Prostate gland (tissue), 2 donors: ENCODE measurements around the gene MRO. TPM values are rescaled to one million over a fixed set of nuclear protein-coding genes. Genes with fewer than 3 reads are reported as not detected.
"Not testable (repeated sequence)": the region's sequence is repeated elsewhere in the genome, so short reads cannot be mapped to it uniquely, and the experiment has no call there.

ENCODE experiments used
- DNase-seq: peaks from one replicate; pipeline ENCODE4 v3.0.0-alpha.2; 2019; ENCODE audit warnings: low spot score
- H3K27ac ChIP-seq, 2 donors: fragments of 200-600 bp; sonication (generic); 2 replicates each; pipeline ENCODE4 v1.5.1; 2017 to 2019
- H3K27me3 ChIP-seq: fragments of 200-600 bp; sonication (generic); replicated peaks from 2 replicates; pipeline ENCODE4 v1.5.1; 2019; ENCODE audit not compliant: insufficient read depth
- H3K36me3 ChIP-seq, 2 donors: fragments of 200-600 bp; sonication (generic); 1 replicate in 1 of 2; 2 replicates in 1 of 2; pipeline versions ENCODE4 v1.5.1 to v1.8.1; 2017 to 2019
- H3K4me1 ChIP-seq: fragments of 200-600 bp; sonication (generic); replicated peaks from 2 replicates; pipeline ENCODE4 v1.5.1; 2019
- H3K4me3 ChIP-seq, 2 donors: fragments of 200-600 bp; sonication (generic); 2 replicates each; pipeline ENCODE4 v1.5.1; 2017 to 2019
- H3K9me3 ChIP-seq: fragments of 200-600 bp; sonication (generic); 2 replicates; pipeline ENCODE4 v1.5.1; 2017
- POLR2A ChIP-seq: fragments of 450-650 bp; IDR thresholded peaks from one replicate; pipeline ENCODE4 v1.6.1; 2016; ENCODE audit warnings: antibody characterized with exemption, mild to moderate bottlenecking
- POLR2AphosphoS5 ChIP-seq: sonication (generic); formaldehyde crosslinking; IDR thresholded peaks from one replicate; pipeline ENCODE4 v1.6.1; 2017; ENCODE audit warnings: antibody characterized with exemption
- WGBS: methylation state at CpG from one replicate; pipeline ENCODE4 v1.1.5; 2018; 5-methylcytosine and 5-hydroxymethylcytosine counted together
- intact Hi-C: fragments of 100-400 bp; cut with DNase I; formaldehyde crosslinking; loops from one replicate; pipeline ENCODE4 v1.14.2; 2022
- total RNA-seq, 2 donors: library from RNA; depleted of rRNA; stranded (reverse); fragments of >200 nt; gene quantifications; one replicate each; pipeline ENCODE4 v1.1.0, GENCODE V29; 2016
- TF ChIP-seq, protein P1 (sequence below), 4 experiments: fragments of 200-600 bp in 2 of 4; fragments of 450-650 bp in 2 of 4; sonication (generic) in 2 of 4; IDR thresholded peaks; 1 replicate in 3 of 4; 2 replicates in 1 of 4; pipeline ENCODE4 v1.5.1; 2016 to 2019; ENCODE audit warnings: antibody characterized with exemption in 4 of 4, mild to moderate bottlenecking in 2 of 4, moderate library complexity in 2 of 4

Gene MRO
- total RNA-seq, 2 donors from 2014 or later: 0.23 to 64.8 TPM

DNA sequence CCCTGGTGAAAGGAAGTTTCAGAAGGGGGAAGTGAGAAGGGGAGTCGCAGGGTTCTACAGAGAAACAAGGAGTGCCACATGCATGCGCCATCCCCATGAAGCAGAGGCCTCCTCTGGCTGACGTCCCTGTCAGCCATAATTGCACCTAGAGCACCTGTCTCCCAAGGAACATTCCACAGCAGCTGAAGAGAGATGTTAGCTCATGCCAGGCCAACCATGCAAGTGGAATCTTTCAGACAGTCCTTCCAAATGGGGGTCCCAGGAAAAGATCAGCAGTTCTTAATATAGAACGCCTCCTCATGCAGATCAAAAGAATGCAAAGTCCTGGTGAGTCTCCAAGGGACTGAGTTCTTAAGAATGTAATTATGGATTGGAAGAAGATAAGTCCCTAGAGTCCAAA lies 29.6 kb downstream of the MRO start:
- no peaks in the 10 kb centered on the region for H3K9me3 ChIP-seq
- no peak overlapping the region for H3K4me3 ChIP-seq
- TF ChIP-seq POLR2AphosphoS5: no peak
- TF ChIP-seq, protein P1, sequence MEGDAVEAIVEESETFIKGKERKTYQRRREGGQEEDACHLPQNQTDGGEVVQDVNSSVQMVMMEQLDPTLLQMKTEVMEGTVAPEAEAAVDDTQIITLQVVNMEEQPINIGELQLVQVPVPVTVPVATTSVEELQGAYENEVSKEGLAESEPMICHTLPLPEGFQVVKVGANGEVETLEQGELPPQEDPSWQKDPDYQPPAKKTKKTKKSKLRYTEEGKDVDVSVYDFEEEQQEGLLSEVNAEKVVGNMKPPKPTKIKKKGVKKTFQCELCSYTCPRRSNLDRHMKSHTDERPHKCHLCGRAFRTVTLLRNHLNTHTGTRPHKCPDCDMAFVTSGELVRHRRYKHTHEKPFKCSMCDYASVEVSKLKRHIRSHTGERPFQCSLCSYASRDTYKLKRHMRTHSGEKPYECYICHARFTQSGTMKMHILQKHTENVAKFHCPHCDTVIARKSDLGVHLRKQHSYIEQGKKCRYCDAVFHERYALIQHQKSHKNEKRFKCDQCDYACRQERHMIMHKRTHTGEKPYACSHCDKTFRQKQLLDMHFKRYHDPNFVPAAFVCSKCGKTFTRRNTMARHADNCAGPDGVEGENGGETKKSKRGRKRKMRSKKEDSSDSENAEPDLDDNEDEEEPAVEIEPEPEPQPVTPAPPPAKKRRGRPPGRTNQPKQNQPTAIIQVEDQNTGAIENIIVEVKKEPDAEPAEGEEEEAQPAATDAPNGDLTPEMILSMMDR (IDR thresholded peaks at IDR 0.05): no peak
- no peak for TF ChIP-seq POLR2A
- 81% methylated on average over 4 of the region's 4 CpGs for WGBS
- H3K27ac ChIP-seq: no peak overlapping the region
- no peak for DNase-seq
- intact Hi-C loops: no loop called here
- H3K4me1 ChIP-seq: no peaks in the 10 kb centered on the region
- no peaks in the 10 kb centered on the region for H3K36me3 ChIP-seq
- no peaks in the 10 kb centered on the region for H3K27me3 ChIP-seq

DNA sequence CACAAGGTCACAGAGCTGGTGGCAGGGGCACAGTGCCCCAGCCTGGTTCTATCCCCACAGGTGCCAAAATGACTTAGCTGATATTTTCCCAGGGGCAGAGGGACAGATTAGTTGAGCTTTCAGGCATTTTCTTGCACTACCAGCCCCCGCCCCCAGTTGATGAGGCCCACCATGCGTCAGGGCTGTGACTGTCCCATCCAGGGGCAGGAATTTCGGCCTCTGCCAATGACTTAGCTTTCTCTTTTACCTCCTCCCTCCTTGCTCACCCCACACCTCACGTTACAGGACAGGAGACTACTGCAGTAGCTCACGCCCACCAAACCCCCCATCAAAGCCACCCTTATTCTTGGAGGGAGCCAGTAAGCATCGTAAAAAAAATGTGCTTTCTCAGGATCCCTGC lies 31.5 kb downstream of the MRO start:
- H3K27me3 ChIP-seq: no peaks in the 10 kb centered on the region
- 75% methylated on average over 6 of the region's 6 CpGs for WGBS
- DNase-seq: no peak
- TF ChIP-seq POLR2AphosphoS5: no peak
- TF ChIP-seq, protein P1 (IDR thresholded peaks at IDR 0.05): no peak
- no peaks in the 10 kb centered on the region for H3K4me1 ChIP-seq
- H3K9me3 ChIP-seq: no peaks in the 10 kb centered on the region
- H3K27ac ChIP-seq: no peak overlapping the region
- no peak overlapping the region for H3K4me3 ChIP-seq
- intact Hi-C loops: loop anchor here (10.0 kb wide), 1 partner anchor 123 kb away; no protein-coding TSS in a partner anchor
- H3K36me3 ChIP-seq: no peaks in the 10 kb centered on the region

DNA sequence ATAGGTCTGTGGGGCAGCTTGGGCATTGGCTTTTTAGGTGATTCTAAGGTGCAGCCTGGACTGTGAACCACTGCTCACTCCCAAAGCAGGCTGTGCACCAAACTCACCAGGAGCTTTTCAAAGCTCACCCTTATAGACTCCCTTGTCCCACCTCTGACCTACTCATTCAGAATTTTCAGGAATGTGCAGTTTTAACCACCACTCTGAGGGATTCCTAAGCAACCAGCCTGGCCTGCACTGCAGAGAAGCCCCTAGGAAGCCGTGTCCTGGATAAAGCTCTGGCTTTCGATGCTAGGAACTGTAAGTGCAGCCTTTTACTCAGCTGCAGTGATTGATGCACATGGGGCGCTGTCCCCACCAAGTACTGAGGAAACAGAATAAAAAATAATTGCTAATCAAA lies 33.0 kb downstream of the MRO start:
- Histone ChIP-seq H3K27me3 (no peaks in the 10 kb centered on the region), H3K9me3 (no peaks in the 10 kb centered on the region), H3K36me3 (no peaks in the 10 kb centered on the region), H3K4me3 (no peak overlapping the region), H3K27ac (no peak overlapping the region), H3K4me1 (no peaks in the 10 kb centered on the region)
- WGBS: 91% methylated on average over 3 of the region's 3 CpGs
- no peak for DNase-seq
- intact Hi-C loops: loop anchor here (10.0 kb wide), 1 partner anchor 122 kb away; no protein-coding TSS in a partner anchor
- TF ChIP-seq POLR2AphosphoS5 (no peak), POLR2A (no peak)
- TF ChIP-seq, protein P1 (IDR thresholded peaks at IDR 0.05): no peak

DNA sequence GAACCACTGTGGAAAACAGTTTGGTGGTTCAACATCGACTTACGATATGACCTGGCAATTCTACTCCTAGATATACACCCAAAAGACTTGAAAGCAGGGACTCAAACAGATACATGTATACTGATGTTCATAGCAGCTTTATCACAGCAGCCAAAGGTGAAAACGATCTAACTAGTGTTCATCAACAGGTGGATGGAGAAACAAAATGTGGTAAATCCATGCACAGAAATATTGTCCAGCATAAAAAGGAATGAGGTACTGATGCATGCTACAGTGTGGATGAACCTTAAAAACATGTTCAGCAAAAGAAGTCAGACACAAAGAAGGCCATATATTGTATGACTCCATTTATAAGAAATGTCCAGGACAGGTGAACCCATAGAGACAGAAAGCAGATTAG lies 36.3 kb downstream of the MRO start:
- Histone ChIP-seq H3K9me3 (no peaks in the 10 kb centered on the region), H3K27ac (no peak overlapping the region), H3K36me3 (no peaks in the 10 kb centered on the region), H3K27me3 (no peaks in the 10 kb centered on the region), H3K4me3 (no peak overlapping the region), H3K4me1 (no peaks in the 10 kb centered on the region)
- 92% methylated on average over 3 of the region's 3 CpGs for WGBS
- TF ChIP-seq POLR2A (no peak), POLR2AphosphoS5 (no peak)
- TF ChIP-seq, protein P1 (IDR thresholded peaks at IDR 0.05): no peak
- DNase-seq: no peak
- intact Hi-C loops: loop anchor here (10.0 kb wide), 1 partner anchor 119 kb away; no protein-coding TSS in a partner anchor

DNA sequence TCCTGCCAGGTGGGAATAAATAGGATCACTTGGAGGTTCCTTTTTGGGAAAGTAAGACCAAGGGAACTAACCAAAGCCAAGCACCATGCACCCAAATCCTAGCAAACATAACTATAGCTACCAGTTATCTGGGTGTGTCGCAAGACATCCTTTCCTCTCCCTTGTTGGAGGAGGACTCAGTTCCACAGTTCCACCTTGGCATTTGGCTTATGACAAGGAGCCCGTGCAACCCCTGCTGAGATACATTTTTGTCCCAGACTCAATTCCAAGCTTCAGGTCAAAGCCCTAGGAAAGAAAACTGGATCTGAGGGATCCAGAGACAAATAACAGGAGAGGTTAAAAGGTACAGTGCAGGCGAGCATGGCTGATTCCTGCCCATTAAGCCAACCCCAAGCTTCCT lies 40.8 kb downstream of the MRO start:
- intact Hi-C loops, H3K27me3 ChIP-seq, H3K27ac ChIP-seq, DNase-seq, H3K4me3 ChIP-seq, H3K36me3 ChIP-seq, H3K4me1 ChIP-seq, H3K9me3 ChIP-seq: not testable (repeated sequence)
- WGBS: 94% methylated on average over 3 of the region's 3 CpGs
